GM15510 (cell line): ENCODE data around the gene INPP5F.

Experiments
- POLR2A ChIP-seq: IDR thresholded peaks from 3 replicates; pipeline ENCODE4 v1.6.1; 2011; ENCODE audit warnings: borderline replicate concordance; ENCODE audit not compliant: insufficient read length; ENCODE audit errors: extremely low read depth

The INPP5F gene

DNA sequence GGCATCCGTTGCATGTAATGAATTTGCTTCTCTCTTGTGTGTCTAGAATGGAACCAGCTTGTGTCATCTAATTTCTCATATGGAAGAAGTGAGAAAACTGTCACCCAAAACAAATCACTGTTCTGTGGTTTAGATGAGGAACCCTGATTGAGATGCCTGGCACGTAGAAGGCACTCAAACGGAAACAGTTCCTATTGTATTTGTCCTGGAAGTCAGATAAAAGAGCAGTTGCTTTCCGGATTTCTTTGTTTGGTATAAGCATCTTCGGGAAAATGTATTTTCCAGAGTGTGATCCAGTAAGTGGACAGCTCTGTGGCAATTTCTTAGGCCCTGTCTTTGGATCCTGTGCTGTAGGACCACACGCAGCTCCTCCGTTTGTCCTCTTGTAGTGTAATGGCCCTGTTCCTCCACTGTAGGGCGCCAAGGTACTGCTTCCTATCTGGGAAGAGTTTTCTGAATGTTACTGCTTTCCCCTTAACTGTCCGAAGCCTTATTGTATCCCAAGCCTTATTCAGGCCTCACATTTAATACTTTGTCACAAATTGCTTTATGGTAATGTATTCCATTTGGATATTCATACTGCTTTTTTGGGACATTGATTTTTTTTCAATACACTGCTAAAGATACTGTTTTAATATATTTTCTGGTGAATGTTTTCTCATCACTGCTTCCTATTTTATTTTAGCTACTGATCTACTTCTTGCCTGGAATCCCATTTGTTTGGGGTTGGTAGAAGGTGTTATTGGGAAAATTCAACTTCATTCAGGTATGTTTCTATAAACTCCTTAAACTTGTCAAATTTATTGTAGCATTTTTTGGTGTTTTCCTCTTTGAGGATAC is 24.8 kb downstream of the INPP5F start:
- TF ChIP-seq POLR2A = no peak

DNA sequence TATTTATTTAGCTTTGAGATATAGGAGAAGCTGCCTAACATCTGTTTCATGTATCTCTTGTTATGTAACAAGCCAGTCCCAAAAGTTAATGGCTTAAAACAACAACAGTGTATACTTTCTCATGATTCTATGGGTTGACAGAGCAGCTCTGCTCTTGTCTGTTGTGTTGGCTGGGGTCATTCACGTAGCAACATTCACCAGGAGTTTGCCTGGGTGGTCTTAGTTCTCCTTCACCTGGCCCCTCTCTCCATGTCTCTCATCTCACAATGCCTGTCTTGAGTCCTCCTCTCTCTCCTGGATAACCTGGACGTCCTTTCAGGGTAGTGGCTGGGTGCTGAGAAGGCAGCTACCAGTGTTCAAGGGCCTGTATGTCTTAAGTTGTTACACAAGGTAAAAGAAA is 27.5 kb downstream of the INPP5F start:
- no peak for TF ChIP-seq POLR2A

DNA sequence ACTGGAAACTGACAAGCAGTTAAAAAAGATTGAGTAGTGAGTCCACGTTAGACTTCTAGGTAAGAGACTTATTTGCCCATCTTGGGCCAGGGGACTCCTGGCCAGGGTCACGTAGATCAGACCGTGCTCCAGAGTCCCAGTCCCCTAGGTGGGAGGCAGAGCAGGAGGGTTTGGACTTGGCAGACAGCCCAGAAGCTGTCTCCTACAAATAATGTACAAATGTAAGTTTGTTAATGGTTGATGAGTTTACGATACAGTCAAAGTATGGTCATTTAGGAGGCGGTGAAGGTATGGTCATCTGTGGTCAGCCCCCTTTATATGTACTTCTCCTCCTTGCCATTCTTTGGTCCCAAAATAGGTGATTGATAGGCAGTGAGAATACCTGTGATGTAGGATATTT is 28.2 kb downstream of the INPP5F start:
- TF ChIP-seq POLR2A = no peak

DNA sequence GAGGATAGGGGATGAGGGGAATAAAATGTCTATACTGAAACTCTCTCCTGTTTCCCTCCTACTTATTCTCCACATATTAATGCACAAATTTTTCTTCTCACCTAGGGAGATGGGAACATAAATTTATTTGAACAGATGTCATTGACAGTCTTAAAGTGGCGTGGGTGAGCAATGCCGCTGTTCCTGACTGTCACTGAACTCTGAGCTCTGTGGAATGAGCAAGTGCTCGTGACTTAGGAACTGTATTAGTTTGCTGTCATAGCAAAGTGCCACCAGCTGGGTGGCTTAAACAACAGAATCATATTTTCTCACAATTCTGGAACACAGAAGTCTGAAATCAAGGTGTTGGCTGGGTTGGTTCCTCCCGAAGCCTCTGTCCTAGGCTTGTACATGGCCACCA is 29.1 kb downstream of the INPP5F start:
- no peak for TF ChIP-seq POLR2A

DNA sequence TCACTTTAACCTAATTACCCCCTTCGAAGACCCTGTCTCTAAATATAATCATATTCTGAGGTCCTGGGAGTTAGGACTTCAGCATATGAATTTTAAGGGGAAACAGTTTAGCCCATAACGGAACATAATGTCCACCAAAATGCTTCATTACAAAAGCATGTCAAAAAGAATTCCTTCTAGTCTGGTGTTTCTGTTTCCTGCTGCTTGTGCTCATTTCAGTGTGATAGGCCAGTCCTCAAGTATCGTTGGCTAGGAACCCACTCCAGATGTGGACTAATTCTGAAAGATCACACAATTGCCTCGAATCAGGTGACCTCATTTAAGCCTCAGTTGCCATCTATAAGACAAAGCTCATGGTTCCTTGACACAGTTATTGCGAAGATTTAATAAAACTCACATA is 29.6 kb downstream of the INPP5F start:
- TF ChIP-seq POLR2A = no peak

DNA sequence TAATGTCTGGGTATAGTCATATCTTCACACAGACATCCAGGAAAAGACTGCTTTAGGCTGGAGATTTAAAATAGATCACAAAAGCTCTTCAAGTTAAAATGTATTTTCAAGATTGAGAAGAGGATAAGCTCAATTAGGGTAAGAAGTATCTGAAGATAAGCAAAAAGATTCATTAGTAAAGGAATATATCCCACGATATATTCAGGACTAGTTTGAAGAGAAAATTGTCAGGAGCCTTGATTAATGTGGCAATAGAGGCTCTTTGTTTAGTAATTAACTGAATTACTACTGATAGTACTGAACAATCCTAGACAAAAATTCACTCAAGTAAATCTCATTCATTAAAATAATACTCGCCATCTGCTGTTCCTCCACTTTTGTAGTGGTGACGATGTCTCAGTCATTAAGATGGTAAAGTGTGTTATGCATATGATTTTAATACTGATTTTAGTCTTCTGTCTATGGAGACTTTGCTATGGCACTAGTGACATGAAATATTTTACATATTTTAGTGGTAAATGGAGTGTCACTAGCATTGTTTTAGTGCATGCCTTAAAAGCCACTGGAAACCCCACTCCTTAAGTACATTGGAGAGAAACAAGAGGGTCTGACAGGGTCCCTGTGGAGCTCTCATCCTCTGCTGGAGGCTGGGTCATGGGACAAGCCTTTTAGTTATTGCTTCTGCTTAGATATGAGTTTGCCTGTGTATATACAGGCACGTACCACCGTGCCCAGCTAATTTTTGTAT is 32.8 kb downstream of the INPP5F start:
- no peak for TF ChIP-seq POLR2A

DNA sequence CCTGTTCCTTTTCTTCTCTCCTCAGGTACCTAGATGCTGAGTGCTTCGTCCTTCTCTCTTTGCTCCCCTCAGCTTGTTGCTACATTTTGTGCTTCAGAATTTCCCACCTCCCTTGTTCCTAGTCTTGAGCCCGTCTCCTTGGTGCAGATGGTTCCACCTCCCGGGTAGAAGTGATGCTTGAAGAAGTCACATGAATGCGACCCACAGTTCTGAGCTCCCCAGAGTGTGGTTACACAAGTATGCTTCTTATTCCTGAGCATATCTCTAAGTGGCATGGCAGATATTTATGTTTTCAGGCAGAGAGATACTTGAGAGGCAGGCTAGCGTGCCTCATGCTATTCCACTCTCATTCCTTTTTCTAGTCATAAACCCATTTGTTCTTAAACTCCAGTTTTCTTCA is 34.0 kb downstream of the INPP5F start:
- no peak for TF ChIP-seq POLR2A

DNA sequence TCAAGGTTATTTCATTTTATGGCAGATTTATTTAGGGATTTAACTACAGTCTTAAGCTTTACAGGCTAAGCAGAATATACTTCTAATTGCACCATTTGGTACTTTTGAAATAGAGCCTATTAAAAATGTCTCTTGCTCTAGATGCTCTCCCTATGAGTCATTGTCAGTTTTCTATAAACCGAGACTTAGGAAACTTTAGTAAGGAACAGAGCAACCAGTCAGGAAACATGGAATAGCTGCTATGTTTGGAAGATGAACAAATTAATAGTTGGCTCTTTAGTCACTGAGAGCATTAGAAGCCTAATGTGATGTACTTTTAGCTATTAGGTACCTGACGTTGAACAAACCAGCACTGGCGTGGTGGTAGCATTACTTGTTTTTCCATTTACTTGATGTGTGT is 35.3 kb downstream of the INPP5F start:
- no peak for TF ChIP-seq POLR2A

DNA sequence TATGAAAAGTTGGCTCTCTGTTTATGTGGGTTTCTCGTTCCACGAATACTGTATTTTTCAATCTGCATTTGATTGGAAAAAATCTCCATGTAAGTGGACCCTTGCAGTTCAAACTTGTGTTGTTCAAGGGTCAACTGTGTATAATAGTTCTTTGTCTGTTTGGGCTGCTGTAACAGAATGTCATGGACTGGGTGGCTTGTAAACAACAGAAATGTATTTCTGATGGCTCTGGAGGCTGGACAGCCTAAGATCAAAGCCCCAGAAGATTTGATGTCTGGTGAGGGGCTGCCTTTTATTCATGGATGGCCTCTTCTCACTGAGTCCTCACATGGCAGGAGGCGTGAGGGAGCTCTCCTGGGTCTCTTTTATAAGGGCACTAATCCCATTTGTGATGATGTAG is 36.2 kb downstream of the INPP5F start:
- TF ChIP-seq POLR2A = no peak

DNA sequence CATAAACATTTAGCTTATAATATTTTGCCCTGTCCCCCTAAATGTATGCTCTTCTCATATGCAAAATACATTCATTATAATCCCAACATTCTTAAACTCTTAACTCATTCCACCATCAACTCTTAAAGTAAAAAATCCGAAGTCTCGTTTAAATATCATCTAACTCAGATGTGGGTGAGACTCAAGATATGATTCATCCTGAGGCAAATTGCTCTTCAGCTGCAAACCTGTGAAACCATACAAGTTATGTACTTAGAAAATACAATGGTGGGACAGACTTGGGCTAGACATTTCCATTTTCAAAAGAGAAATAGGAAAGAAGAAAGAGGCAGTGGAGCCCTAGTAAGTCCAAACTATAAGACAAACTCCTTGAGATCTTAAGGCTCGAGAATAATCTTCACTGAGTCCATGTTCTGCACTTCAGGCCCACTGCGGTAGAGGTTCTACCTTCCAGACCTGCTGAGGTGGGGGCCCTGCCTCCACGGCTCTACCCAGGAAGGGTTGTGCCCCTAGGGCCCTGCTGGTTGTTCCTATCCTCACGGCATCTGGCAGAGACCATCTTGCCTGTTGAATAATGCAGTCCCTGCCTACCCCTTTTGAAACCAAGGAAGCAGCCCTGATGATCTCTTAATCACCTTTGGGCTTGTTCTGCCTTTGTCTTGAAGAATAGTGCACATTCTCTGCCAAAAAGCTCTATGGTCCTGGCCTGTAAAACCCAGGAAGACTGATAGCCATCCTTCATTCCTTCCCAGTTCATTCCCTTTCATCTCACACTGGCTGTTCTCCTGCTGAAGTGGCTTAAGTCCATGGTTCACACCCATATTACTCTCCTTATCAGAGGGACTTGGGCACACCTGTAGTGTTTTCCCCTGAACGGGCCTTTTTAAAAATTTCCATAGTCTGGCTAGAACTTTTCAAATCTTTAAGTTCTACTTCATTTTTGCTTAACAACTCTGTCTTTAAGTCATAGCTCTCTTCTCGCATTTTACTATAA is 37.3 kb downstream of the INPP5F start:
- TF ChIP-seq POLR2A = no peak

DNA sequence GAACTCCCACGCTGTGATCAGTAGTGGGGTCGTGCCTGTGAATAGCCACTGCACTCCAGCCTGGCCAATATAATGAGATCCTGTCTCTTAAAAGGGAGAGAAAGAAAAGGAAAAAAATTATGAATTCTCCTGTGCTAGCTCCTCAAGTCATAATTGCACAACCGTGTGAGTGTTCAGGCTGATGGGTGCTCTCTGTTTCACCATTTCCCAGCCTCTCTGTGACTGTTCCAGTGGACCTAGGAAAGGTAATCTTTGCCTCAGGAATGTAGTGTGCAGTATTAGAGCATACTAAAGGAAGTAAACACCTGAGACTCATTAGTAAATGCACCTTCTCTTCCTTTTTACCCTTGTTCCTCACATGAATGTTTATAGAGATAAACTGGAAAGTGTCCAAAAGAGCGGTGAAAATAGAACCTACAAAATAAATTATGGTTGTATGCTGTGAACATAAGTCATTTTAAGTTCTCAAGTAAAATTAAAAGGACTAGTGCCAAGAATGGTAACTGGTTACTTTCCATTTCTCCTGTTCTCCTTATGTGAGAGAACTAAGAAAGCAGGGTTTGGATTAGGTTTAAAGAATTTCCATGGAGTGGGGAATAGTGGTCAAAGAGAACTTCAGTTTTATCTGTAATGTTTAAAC is 42.7 kb downstream of the INPP5F start:
- no peak for TF ChIP-seq POLR2A

DNA sequence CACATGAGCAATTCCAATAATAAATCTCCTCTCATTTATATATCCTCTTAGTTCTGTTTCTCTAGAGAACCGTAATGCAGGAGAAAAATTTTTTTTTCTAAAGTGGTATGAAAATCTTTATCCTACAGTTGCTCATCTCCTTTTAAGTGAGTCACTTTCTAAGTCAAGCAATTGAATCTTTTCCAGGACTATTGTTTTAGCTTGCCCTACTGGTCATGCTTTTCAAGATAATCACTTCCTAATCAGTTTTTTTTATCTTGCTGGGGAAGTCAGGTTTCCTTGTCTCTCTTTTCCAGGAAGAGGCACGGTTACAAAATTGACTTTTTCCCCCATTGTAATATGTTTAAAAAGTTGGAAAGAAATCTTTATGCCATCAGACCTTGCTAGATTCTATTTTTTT is 44.0 kb downstream of the INPP5F start:
- TF ChIP-seq POLR2A = no peak

DNA sequence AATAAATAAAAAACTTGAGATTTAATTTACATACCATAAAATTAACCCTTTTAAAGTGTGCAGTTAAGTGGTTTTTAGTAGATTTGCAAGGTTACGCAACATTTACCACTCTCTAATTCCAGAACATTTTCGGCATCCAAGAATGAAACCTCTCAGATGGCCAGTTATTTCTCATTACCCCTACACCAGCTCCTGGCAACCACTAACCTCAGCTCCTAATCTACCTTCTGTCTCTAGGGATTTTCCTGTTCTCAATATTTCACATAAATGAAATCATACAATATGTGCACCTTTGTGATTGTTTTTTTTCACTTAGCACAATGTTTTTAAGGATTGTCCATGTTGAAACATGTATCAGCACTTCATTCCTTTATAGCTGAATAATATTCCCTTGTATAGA is 45.1 kb downstream of the INPP5F start:
- TF ChIP-seq POLR2A = no peak

DNA sequence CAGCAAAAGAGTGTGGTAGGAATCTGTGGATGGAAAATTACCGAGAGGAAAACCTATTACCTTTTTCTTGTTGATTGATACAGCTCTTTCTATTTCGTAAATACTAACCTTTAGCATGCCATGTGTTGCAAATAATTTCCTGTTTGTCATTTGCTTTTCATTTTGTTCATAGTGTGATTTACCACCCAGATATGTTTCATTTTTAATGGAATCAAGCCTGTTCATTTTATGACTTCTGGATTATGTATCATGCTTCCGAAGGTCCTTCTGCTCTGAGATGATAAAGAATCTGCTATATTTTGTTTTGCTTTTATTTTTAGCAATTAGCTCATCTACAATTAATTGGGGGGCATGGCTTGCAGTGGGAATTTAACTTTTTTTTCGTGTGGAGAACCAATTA is 46.5 kb downstream of the INPP5F start:
- TF ChIP-seq POLR2A = no peak
